Esophagus mucosa (tissue), 1 donor: ENCODE data around the gene SGF29. TPM values are rescaled to one million over a fixed set of nuclear protein-coding genes. Genes with fewer than 3 reads are reported as not detected.
"Not testable (repeated sequence)": the region's sequence is repeated elsewhere in the genome, so short reads cannot be mapped to it uniquely, and the experiment has no call there.

ENCODE experiments used
- ATAC-seq: fragments of 200-7000 bp; cut with Tn5 transposase; one replicate; pipeline ENCODE4 v1.9.1; 2020
- total RNA-seq: library from RNA; stranded (reverse); gene quantifications from one replicate; pipeline ENCODE4 v1.2.4, GENCODE V29; 2023
- donor health status: DM: yes; HTN: yes; CAD: no.

Gene SGF29
- total RNA-seq, 1 donor from 2014 or later, result 11.4 TPM

GRCh38 chr16:28596840-28597691, 43.3 kb downstream of the SGF29 start, which contains the start of gene SULT1A2:
TSS of gene SULT1A2 (minus strand) at chr16:28597050. CDS start at chr16:28595930, 1,120 bp downstream.
- ATAC-seq, result peak; percentile 42

- ATAC-seq, result no peak
Measured at GRCh38 chr16:28597692-28598261, 44.1 kb downstream of the SGF29 start.

- ATAC-seq, result peak; percentile 58
Measured at GRCh38 chr16:28599377-28600285, 45.9 kb downstream of the SGF29 start.

- peak; percentile 11 for ATAC-seq
Measured at GRCh38 chr16:28600965-28601364, 47.2 kb downstream of the SGF29 start.

- ATAC-seq, result not testable (repeated sequence)
Measured at GRCh38 chr16:28601589-28601988, 47.9 kb downstream of the SGF29 start.

- not testable (repeated sequence) for ATAC-seq
Measured at GRCh38 chr16:28602062-28602461, 48.3 kb downstream of the SGF29 start.

- ATAC-seq, result no peak
Measured at GRCh38 chr16:28602529-28602928, 48.8 kb downstream of the SGF29 start.

- ATAC-seq, result no peak
Measured at GRCh38 chr16:28603381-28604185, 49.9 kb downstream of the SGF29 start.

GRCh38 chr16:28604186-28604565, 50.5 kb downstream of the SGF29 start:
- no peak for ATAC-seq

GRCh38 chr16:28606291-28607115, 52.8 kb downstream of the SGF29 start:
- ATAC-seq, result no peak

- no peak for ATAC-seq
Measured at GRCh38 chr16:28607116-28607623, 53.5 kb downstream of the SGF29 start.

- ATAC-seq, result not testable (repeated sequence)
Measured at GRCh38 chr16:28607681-28608495, 54.2 kb downstream of the SGF29 start.

- ATAC-seq, result not testable (repeated sequence)
Measured at GRCh38 chr16:28608496-28608808, 54.7 kb downstream of the SGF29 start.

GRCh38 chr16:28608867-28609596, 55.3 kb downstream of the SGF29 start:
- ATAC-seq, result not testable (repeated sequence)

- no peak for ATAC-seq
Measured at GRCh38 chr16:28609631-28610594, 56.2 kb downstream of the SGF29 start, which contains the start of gene SULT1A1. TSS of gene SULT1A1 (minus strand) at chr16:28610044. CDS start at chr16:28608855, 1,189 bp downstream.

GRCh38 chr16:28610595-28611191, 57.0 kb downstream of the SGF29 start:
- no peak for ATAC-seq
